NCI-H2029 treated with DMSO at 0.1 percent for 48 hours (cell line): Measurements from ENCODE around the gene SSTR3.
A peak's percentile ranks its signal among the peaks of the same experiment; 100 is the strongest.
"Not testable (repeated sequence)": the region's sequence is repeated elsewhere in the genome, so short reads cannot be mapped to it uniquely, and the experiment has no call there.

ENCODE experiments used
- DNase-seq: peaks from one replicate; lab custom pipeline; 2025; lab: John Stamatoyannopoulos, UW

The SSTR3 gene

GRCh38 chr22:37212174-37212906 lies at the start of gene SSTR3:
Gene SSTR3 (minus strand): TSS chr22:37212477. CDS start chr22:37207803, 4,674 bp downstream.
- no peak for DNase-seq

- DNase-seq, result peak; percentile 8
Measured at GRCh38 chr22:37260901-37261336, 48.6 kb upstream of the SSTR3 start.

- DNase-seq, result no peak
Measured at GRCh38 chr22:37260155-37260795, 48.0 kb upstream of the SSTR3 start.

- DNase-seq, result no peak
Measured at GRCh38 chr22:37259540-37260029, 47.3 kb upstream of the SSTR3 start.

GRCh38 chr22:37258753-37259401 lies 46.6 kb upstream of the SSTR3 start:
- no peak for DNase-seq

- no peak for DNase-seq
Measured at GRCh38 chr22:37258005-37258752, 45.9 kb upstream of the SSTR3 start.

- DNase-seq, result no peak
Measured at GRCh38 chr22:37256075-37256726, 43.9 kb upstream of the SSTR3 start.

- DNase-seq, result no peak
Measured at GRCh38 chr22:37255558-37256006, 43.3 kb upstream of the SSTR3 start.

GRCh38 chr22:37254867-37255233 lies 42.6 kb upstream of the SSTR3 start:
- no peak for DNase-seq

- no peak for DNase-seq
Measured at GRCh38 chr22:37254209-37254866, 42.1 kb upstream of the SSTR3 start.

- DNase-seq, result no peak
Measured at GRCh38 chr22:37253126-37253660, 40.9 kb upstream of the SSTR3 start.

GRCh38 chr22:37251836-37252235 lies 39.6 kb upstream of the SSTR3 start:
- DNase-seq, result not testable (repeated sequence)

GRCh38 chr22:37249986-37250385 lies 37.7 kb upstream of the SSTR3 start:
- no peak for DNase-seq

GRCh38 chr22:37248251-37248650 lies 36.0 kb upstream of the SSTR3 start:
- DNase-seq, result no peak

GRCh38 chr22:37245740-37246139 lies 33.5 kb upstream of the SSTR3 start:
- no peak for DNase-seq

- no peak for DNase-seq
Measured at GRCh38 chr22:37244922-37245722, 32.8 kb upstream of the SSTR3 start.

- no peak for DNase-seq
Measured at GRCh38 chr22:37244114-37244921, 32.0 kb upstream of the SSTR3 start, which contains the start of gene RAC2. Gene RAC2 (minus strand): TSS chr22:37244269. CDS start chr22:37244148, 121 bp downstream.

- DNase-seq, result no peak
Measured at GRCh38 chr22:37243402-37244113, 31.3 kb upstream of the SSTR3 start.
